NCI-H1092 (cell line): ENCODE measurements around the gene ACTG2.
"Not testable (repeated sequence)": the region's sequence is repeated elsewhere in the genome, so short reads cannot be mapped to it uniquely, and the experiment has no call there.

Source experiments
- DNase-seq: peaks from one replicate; lab custom pipeline; 2025; lab: John Stamatoyannopoulos, UW

ACTG2 gene

DNA sequence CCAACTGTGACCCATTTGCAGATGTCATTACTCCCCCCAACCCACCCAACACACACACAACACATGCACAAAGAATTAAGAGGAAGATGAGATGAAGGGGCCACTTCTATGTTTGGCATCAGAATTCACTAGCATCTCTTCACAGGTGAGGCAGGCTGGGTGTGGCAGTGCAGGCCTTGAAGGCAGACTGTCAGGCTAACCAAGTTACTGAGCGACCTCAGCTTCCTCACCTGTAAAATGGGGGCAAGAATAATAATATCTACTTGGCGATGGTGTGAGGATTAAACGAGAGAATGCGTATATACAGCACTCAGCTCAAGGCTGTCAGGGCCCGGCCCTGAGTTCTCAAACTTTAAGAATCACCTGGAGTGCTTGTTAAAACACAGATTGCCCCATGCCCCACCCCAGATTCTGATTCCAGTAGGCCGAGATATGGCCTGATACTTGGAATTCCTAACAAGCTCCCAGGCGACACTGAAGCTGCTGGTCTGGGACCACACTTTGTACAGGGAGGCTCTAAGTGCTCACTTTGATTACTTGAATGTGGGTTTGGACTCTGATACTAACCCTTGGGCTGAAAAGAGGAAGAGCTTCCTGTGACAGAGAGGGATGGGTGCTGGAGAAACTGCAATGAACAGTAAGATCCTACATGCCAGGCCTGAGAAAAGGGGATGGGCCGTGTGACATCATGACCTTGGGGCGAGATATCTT is 1.1 kb downstream of the ACTG2 start:
- no peak for DNase-seq

DNA sequence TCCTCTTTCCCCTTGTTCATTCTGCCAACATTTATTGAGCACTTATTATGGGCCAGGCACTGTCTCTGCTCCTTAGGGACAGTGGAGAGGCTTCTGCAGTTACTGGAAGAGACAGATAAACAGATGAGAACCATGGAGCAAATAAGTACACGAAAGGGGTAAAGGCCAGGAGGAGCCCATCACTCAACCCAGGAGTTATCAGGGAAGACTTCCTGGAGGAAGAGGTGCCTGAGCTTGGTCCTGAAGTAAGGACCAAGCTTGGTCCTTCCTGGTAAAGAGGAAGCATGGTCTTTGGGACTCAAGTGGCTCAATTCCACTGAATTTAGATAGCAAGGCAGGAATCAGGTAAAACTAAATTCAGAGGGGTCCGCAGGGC is 1.7 kb downstream of the ACTG2 start:
- DNase-seq: no peak

DNA sequence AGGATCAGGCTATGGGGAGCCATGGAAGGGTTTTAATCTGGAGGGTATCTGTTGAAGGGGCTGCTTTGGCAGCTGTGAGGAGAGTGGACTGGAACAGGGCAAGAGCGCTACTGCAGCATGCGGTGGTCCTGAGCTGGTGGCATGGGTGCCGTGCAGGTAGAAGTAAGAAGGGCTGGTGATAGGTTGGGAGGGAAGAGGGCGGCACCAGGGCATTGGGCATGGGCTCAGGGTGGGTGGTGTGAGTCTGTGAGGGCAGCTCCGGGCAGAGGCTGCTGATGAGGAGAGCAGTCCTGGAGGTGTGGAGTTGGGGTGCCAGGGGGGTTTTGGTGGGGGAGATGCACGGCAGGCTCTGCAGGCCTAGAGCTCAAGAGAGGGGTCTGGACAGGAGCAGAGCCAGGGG is 2.1 kb downstream of the ACTG2 start:
- DNase-seq: no peak

DNA sequence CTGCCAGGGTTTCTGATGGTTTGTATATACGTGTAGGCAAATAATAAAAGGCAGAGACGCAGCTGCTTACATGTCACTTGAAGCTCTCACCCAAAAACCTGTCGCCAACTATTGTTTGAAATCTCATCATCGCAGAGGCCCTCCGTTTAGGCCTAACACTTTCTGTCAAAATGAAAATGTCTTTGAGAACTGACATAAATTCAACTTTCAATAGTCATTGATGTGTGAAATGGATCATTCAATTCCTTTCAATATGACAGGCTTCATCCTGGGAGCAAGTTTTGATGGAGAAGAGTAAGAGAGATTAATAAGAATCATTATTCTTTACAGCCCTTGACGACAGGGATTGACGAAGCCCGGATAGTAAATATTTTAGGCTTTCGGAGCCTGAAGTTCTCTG is 2.7 kb downstream of the ACTG2 start:
- no peak for DNase-seq

DNA sequence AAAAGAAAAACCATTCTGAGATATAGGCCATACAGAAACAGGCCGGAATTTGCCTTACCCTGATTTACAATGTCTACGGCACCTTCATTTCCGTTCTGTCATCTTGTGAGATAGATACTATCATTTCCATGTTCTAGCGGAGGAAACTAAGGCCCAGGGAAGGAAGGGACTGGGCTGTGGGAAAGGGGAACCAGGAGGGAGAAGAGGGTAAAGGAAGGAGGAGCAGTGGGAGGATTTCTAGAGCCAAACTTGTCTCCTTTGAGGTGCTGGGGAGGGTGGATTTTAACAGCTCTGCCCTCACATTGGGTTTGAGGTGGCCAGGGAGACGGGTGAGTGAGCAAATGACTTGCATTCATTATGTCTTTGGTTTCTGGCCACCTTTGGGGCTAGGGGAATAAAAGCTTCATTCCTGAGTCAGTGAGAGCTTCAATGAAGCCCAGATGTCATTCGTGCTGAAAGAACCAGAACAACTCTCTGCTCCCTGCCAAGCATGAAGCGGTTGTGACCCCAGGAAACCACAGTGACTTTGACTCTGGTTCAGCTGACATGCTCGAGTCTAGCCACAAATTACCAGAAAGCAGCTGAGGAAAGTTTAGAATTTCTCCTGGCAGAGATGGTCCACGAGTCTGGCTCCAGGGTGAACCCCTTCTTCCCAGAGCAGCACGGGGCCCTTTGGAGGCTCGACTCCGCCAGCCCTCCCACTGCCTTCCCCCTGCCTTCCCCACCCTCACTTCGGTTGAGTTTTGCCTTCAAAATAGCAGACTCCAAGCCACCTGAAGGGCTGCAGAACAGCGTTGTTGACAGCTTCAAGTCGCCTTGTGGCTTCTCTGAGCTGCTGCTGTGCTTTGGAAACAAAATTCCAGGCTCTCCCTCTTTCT is 3.8 kb downstream of the ACTG2 start:
- no peak for DNase-seq

DNA sequence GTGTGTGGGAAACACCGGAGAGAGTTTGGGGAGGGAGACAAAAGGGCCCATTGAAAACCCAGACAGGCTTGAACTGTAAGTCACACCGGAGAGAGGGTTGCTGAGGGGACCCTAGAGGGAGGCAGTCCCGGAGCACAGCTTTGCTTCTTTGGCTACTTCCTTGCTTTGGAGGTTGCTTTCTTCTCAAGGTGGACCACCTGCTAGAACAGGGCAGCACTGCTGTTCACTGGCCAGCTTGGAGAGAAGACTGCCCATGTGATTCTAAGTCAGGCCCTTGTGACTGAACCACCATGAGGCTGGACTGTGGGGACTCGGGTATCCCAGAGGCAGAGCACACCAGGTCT is 4.4 kb downstream of the ACTG2 start:
- DNase-seq: no peak

DNA sequence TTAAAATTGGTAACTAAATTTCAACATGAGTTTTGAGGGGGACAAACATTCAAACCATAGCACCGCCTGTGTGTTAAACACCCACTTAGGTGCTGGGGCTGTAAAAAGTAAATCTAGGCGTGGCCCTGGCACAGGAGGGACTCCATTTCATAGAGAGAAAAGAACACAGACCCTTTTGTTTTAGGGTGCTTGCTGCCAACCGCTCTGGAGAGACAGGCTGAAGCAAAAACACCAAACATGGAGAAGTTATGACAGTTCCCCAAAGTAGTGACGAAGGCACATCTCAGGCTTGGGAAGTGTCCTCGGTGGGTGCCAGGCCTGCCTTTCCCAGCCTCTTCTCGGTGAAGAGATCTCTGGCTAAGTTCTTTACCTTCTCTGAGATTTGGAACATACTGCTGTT is 5.1 kb downstream of the ACTG2 start:
- no peak for DNase-seq

DNA sequence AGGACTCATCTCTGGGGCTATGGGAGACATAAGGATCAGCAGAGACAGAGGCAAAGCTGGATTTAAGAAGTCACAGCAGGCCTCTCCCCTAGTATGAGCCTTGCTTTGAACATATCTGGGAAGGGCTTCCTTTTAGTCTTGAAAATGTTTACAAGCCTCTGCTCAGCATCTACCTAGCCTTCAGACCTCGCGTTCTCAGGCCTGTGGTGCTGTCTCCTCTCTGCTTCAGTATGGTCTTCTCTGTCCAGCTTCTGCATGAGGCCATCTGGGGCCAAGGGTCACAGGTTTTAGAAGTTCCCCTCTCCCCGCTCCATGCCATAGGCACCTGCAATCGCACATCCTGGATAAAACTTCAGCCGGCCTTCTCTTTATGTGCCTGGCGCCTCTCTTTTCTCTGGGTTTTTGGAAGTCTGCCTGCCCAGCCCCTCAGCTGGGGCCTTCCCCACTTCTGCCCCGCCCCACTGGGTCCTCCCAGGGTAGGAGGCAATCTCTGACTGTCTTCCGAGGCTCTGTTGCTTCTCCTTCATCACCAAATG is 7.1 kb downstream of the ACTG2 start:
- no peak for DNase-seq

DNA sequence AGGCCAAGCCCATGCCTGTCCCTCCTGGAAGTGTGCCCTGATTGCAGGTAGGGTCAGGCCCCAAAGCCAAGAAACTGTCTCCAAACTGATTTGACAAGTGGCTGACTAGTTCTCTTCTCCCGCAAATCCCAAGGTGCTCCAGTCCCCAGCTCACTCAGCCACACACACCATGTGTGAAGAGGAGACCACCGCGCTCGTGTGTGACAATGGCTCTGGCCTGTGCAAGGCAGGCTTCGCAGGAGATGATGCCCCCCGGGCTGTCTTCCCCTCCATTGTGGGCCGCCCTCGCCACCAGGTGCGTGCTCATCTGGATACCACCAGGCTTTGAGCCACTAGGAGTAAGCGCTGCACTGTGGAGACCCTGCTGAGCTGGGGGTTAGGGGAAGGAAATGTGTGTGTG is 8.3 kb downstream of the ACTG2 start:
- no peak for DNase-seq

DNA sequence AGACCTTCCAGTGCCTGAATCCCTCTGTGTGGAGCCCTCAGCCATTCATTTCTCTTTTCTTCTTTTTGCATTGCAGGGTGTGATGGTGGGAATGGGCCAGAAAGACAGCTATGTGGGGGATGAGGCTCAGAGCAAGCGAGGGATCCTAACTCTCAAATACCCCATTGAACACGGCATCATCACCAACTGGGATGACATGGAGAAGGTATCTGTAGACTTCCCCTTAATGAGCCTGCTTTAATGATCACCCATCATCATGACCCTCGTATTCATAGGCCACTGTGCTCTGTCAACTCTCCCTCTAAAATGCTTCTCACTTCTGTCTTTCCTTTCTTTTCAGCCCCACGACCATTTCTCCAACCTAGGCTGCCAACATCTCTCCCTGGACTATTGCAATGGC is 9.5 kb downstream of the ACTG2 start:
- DNase-seq: no peak

DNA sequence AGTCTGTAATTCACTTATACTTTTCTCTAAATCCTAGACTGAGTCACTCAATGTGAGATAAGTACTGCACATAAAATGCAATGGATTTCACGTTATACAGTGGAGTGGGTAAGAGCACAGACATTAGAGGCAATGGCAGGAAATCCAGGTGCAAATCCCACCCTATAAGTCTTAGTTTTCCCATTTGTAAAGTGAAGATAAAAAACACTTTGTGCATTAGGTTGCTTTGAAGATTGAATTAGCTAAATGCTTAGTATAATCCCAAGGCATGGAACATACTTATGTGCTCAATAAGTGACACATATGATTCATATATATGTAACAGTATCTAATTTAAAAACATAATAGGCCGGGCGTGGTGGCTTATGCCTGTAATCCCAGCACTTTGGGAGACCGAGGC is 10.5 kb downstream of the ACTG2 start:
- no peak for DNase-seq

DNA sequence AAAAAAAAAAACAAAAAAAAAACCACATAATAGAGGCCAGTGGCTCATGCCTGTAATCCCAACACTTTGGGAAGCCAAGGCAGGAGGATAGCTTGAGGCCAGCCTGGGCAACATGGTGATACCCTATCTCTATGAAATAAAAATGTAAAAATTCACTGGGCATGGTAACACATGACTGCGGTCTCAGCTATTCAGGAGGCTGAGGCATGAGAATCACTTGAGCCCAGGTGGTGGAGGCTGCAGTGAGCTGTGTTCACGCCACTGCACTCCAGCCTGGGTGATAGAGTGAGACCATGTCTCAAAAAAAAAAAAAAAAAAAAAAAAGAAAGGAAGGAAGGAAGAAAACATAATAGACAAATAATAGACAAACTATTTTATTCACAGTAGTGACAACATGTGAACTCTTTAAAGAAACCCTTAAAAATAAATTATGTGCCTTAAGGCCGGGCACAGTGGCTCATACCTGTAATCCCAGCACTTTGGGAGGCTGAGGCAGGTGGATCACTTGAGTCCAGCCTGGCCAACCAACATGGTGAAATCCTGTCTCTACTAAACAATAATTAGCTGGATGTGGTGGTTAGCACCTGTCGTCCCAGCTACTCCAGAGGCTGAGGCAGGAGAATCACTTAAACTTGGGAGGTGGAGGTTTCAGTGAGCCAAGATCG is 11.3 kb downstream of the ACTG2 start:
- not testable (repeated sequence) for DNase-seq

DNA sequence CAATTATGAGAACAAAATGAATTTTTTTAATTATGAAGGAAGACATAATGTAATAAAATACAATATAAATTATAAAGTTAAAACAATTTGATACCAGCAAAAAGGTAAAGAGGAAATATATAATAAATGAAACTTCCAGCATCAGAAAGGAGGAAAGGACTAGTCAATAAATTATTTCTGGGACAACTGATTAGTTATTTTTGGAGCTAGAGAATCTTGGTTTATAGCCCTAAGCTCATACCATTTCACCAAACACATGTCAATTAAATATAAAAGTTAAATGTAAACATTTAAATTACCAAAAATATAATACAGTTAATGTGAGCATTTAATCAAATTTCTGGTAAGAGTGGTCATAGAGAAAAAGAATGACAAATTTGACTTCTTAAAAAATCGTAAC is 12.1 kb downstream of the ACTG2 start:
- no peak for DNase-seq

DNA sequence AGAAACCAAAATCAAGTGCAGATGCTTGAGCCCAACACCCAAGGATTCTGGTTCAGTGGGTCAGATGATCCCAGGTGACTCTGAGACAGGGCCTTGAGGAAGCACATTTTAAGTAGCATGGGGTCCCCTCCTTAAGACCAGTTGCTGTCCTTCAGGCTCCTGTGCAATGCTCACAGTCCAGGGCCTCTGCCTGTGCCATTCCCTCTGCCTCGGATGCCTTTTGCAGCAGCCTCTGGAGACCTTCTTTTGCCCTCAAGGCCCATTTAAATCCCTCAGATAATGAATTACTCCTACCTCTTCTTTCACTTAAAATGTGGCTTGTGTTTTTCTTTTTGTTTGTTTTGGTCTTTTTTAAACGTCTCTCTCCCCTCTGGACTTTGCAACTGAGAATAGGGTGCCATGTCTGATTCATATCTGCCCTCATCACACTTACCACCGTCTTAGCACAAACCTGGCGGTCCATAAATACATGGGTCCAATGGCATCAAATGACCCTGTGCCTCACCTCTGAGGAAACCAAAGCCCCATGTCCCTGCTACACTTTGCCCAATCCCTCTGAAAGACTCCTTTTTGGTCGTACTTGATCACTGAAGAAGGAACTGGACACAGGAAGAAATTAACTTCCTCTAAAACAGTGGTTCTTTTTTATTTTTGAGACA is 14.2 kb downstream of the ACTG2 start:
- DNase-seq: no peak

DNA sequence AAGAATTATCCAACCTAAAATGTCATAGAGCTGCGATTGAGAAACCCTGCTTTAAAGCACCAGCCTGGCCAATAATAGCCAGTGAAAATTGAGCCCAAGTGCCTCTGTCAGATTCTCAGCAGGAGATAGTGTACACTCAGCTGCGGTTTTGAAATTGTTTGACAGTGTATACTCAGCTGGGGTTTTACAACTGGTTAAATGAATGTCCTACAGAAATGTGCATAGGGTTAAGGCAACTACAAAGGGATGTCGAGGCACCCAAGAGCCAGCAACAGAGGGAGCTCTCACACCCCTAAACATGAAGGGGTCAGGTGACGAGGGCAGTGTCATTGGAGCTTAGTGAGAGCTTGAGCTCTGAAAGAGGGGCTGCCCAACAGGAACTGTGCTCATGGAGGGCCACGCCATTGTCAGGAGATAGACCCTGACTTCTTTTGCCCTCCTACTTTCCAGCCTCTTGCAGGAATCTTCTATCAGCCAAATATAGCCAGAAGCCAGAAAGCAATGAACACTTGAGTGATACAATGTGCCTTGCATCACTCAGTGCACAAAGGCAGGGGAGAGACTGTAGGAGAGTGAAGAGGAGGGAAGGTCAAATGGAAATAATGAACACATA is 15.1 kb downstream of the ACTG2 start:
- peak; percentile 57 for DNase-seq

DNA sequence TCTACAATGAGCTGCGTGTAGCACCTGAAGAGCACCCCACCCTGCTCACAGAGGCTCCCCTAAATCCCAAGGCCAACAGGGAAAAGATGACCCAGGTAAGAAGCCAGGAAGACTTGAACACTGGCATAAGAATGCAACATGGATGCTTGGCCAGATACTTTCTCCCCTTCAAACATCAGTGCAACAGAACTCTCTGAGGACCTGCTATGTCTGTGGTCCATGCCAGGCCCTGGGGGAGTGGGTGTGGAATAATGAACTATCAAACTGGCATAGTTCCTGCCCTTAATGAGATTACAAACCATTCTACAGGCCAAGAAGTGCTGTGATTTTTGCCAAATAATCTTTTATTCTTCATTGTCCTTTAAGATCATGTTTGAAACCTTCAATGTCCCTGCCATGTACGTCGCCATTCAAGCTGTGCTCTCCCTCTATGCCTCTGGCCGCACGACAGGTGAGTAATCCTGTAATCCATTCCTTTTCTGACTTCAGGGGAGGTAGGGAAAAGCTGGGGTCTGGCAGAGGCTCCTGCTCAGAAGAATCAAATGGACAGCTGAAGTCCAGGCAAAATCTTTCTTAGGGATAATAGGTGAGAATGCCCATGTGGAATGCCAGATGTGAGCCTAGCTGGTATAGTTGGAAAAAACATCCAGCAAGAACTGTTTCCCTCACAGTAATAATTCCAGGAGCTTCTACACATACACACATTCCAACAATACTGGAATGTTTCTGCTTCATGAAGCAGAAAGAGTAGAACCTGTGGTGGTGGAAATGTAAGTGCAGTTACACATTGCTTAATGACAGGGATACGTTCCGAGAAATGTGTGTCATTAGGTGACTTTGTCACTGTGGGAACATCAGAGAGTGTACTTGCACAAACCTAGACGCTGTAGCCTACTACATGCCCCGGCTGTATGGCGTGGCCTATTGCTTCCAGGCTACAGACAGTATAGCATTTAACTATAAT is 16.2 kb downstream of the ACTG2 start:
- no peak for DNase-seq

DNA sequence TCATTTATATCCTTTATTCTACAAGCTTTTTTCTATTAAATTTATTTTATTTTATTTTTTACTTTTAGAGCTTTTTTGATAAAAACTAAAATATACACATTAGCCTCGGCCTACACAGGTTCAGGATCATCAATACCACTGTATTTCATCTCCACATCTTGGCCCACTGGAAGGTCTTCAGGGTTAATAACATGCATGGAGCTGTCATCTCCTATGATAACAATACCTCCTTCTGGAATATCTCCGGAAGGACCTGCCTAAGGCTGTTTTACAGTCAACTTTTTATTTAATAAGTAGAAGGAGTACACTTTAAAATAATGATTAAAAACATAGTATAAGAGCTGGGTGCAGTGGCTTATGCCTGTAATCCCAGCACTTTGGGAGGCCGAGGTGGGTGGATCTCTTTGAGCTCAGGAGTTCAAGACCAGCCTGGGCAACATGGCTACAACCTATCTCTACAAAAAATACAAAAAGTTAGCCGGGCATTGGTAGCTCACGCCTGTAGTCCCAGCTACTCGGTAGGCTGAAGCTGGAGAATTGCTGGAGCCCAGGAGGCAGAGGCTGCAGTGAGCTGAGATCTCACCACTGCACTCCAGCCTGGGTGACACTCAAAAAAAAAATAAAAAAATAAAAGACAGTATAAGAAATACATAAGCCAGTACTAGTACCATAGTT is 18.2 kb downstream of the ACTG2 start:
- no peak for DNase-seq

DNA sequence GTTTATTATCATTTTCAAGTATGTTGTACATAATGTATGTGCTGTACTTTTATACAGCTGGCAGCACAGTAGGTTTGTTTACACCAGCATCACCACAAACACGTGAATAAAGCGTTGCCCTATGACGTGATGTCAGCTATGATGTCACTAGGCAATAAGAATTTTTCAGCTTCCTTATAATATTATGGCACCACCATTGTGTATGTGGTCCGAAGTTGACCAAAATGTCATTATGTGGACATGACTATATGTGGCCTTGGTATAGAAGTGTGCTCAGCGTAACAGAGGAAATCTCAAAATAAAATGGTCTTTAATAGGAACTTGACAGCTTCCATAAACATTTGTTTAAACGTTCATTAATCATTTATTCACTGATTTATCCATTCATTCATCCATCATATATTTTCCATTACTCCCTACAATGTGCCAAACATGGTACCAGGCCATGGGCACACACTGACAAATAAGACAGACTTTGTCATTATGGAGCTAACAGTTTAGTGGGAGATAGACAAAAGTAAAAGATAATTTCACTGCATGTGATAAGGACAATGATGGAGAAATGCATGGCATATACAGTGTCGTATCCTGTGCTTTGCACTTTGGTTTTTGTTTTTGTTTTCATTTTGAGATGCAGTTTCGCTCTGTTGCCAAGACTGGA is 18.9 kb downstream of the ACTG2 start:
- no peak for DNase-seq

DNA sequence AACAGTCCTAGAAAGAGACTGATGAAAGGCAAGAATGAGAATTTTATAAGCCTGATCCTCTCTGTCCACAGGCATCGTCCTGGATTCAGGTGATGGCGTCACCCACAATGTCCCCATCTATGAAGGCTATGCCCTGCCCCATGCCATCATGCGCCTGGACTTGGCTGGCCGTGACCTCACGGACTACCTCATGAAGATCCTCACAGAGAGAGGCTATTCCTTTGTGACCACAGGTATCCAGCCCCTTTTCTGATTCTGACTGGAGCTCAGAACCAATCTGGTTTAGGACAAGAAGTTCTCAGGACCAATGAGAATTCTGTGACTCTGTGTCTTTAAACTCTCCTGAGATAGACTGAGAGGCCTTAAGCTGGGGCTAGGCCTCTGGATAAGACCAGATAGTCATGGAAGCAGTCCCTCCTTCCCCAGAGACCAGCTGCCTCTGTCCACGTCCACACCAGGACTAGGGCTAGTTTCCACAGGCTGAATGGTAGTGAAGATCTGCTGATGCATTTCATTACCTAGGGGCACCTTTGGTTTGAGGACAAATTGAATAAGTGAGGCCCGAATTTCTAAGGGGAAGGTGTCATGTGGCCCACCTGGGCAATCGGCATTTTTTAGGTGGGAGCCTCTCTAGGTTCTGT is 20.7 kb downstream of the ACTG2 start:
- no peak for DNase-seq
